Gastrocnemius medialis (tissue), 4 donors: Measurements from ENCODE around the gene ISOC2. TPM values are rescaled to one million over a fixed set of nuclear protein-coding genes. Genes with fewer than 3 reads are reported as not detected.
"Not testable (repeated sequence)": the region's sequence is repeated elsewhere in the genome, so short reads cannot be mapped to it uniquely, and the experiment has no call there.

Experiments used
- ATAC-seq, 2 donors: fragments of 150-250 bp; one replicate each; pipeline ENCODE4 v1.9.1; 2016
- DNase-seq, 2 donors: peaks; one replicate each; pipeline ENCODE4 v3.0.0-alpha.2; 2019
- H3K27ac ChIP-seq, 4 donors: fragments of 200-600 bp; sonication (generic); 1 replicate in 1 of 4; 2 replicates in 3 of 4; pipeline ENCODE4 v1.5.1; 2016 to 2018; ENCODE audit warnings: mild to moderate bottlenecking in 2 of 4, moderate library complexity in 1 of 4
- H3K27me3 ChIP-seq, 3 donors: fragments of 200-600 bp; sonication (generic) in 2 of 3; 1 replicate in 1 of 3; 2 replicates in 2 of 3; pipeline versions ENCODE4 v1.5.1 to v1.6.0; 2016 to 2019; ENCODE audit warnings: mild to moderate bottlenecking in 1 of 3, moderate library complexity in 1 of 3
- H3K36me3 ChIP-seq, 2 donors: fragments of 200-600 bp; sonication (generic) in 1 of 2; one replicate each; pipeline ENCODE4 v1.5.1; 2017 to 2018
- H3K4me1 ChIP-seq, 2 donors: fragments of 200-600 bp; sonication (generic) in 1 of 2; one replicate each; pipeline ENCODE4 v1.5.1; 2016 to 2017; ENCODE audit warnings: mild to moderate bottlenecking in 2 of 2
- H3K4me3 ChIP-seq, 4 donors: fragments of 200-600 bp; sonication (generic) in 3 of 4; 1 replicate in 1 of 4; 2 replicates in 3 of 4; pipeline ENCODE4 v1.5.1; 2016 to 2019; ENCODE audit warnings: mild to moderate bottlenecking in 2 of 4
- H3K9me3 ChIP-seq, 3 donors: fragments of 200-600 bp; sonication (generic) in 2 of 3; 1 replicate in 1 of 3; 2 replicates in 2 of 3; pipeline ENCODE4 v1.5.1; 2016 to 2019
- POLR2A ChIP-seq, 2 donors: fragments of 450-650 bp; IDR thresholded peaks; one replicate each; pipeline ENCODE4 v1.6.1; 2017; ENCODE audit warnings: antibody characterized with exemption in 2 of 2, mild to moderate bottlenecking in 2 of 2, moderate library complexity in 2 of 2
- in situ Hi-C, 4 donors: fragments of 200-750 bp; cut with MboI; loops; one replicate each; pipeline versions ENCODE4 v1.15.0 to v1.8.0; 2017; ENCODE audit warnings: low sequenced_read_pairs in 4 of 4
- intact Hi-C: fragments of 100-400 bp; cut with DNase I; formaldehyde crosslinking; loops from one replicate; pipeline ENCODE4 v1.15.1; 2023; ENCODE audit warnings: low total_unique reads
- total RNA-seq, 4 donors: library from RNA; depleted of rRNA; stranded (reverse); fragments of >200 nt; gene quantifications; one replicate each; pipeline versions ENCODE4 v1.1.0 to v1.2.3, GENCODE V29; 2016
- TF ChIP-seq, protein P1 (sequence below), 5 experiments: fragments of 450-650 bp in 3 of 5; fragments of 200-600 bp in 2 of 5; sonication (generic) in 2 of 5; IDR thresholded peaks in 4 of 5; conservative IDR thresholded peaks in 1 of 5; 1 replicate in 4 of 5; 2 replicates in 1 of 5; pipeline ENCODE4 v1.5.1; 2016 to 2019; ENCODE audit warnings: antibody characterized with exemption in 5 of 5, mild to moderate bottlenecking in 3 of 5, moderate library complexity in 3 of 5

The ISOC2 gene
- total RNA-seq, 4 donors from 2014 or later: 59.7 to 101 (median 88.7) TPM

DNA sequence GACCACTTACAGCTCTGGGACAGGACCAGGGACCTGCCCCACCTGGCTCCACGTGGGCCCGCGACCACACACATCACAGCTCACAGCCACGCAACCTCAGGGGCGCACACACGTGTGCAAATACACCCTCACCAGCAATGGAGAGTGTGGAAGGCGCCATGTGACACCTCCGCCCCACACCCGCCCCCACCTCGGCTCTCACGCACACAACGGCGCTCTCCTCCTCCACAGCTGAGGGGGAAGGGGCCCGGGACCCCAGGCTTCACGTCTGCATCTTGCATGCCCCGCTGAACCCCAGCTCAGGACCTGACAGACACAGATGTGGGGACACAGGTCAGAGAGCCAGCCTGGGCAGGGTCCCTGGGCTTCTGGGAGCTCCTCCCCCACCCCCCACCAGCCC lies 12.0 kb downstream of the ISOC2 start:
- TF ChIP-seq, protein P1, sequence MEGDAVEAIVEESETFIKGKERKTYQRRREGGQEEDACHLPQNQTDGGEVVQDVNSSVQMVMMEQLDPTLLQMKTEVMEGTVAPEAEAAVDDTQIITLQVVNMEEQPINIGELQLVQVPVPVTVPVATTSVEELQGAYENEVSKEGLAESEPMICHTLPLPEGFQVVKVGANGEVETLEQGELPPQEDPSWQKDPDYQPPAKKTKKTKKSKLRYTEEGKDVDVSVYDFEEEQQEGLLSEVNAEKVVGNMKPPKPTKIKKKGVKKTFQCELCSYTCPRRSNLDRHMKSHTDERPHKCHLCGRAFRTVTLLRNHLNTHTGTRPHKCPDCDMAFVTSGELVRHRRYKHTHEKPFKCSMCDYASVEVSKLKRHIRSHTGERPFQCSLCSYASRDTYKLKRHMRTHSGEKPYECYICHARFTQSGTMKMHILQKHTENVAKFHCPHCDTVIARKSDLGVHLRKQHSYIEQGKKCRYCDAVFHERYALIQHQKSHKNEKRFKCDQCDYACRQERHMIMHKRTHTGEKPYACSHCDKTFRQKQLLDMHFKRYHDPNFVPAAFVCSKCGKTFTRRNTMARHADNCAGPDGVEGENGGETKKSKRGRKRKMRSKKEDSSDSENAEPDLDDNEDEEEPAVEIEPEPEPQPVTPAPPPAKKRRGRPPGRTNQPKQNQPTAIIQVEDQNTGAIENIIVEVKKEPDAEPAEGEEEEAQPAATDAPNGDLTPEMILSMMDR (IDR thresholded peaks at IDR 0.05 in 4 of 5, conservative IDR thresholded peaks at IDR 0.05 in 1 of 5): no peak
- Histone ChIP-seq H3K9me3 (no peaks in the 10 kb centered on the region), H3K27me3 (peaks cover 45 to 59% (median 51%) of the 10 kb centered on the region in 3 donors), H3K4me1 (peaks cover 3 to 11% of the 10 kb centered on the region in 2 donors), H3K36me3 (no peaks in the 10 kb centered on the region), H3K27ac (no peak overlapping the region), H3K4me3 (no peak overlapping the region)
- ATAC-seq: no peak
- DNase-seq: no peak
- in situ Hi-C loops (no loop called here), intact Hi-C loops (no loop called here)

DNA sequence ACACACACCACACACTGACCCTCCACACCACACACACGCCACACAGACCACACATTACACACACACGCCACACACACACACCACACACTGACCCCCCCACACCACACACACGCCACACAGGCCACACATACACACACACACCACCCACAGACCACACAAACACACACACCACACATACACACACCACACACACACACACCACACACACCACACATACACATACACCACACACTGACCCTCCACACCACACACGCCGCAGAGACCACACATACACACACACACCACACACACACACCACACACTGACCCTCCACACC lies 13.3 kb downstream of the ISOC2 start:
- intact Hi-C loops, DNase-seq, H3K9me3 ChIP-seq, H3K27ac ChIP-seq, H3K36me3 ChIP-seq, in situ Hi-C loops, H3K4me3 ChIP-seq, ATAC-seq: not testable (repeated sequence)
- Histone ChIP-seq H3K27me3 (peaks cover 58 to 72% (median 62%) of the 10 kb centered on the region in 3 donors), H3K4me1 (peaks cover 3 to 11% of the 10 kb centered on the region in 2 donors)

DNA sequence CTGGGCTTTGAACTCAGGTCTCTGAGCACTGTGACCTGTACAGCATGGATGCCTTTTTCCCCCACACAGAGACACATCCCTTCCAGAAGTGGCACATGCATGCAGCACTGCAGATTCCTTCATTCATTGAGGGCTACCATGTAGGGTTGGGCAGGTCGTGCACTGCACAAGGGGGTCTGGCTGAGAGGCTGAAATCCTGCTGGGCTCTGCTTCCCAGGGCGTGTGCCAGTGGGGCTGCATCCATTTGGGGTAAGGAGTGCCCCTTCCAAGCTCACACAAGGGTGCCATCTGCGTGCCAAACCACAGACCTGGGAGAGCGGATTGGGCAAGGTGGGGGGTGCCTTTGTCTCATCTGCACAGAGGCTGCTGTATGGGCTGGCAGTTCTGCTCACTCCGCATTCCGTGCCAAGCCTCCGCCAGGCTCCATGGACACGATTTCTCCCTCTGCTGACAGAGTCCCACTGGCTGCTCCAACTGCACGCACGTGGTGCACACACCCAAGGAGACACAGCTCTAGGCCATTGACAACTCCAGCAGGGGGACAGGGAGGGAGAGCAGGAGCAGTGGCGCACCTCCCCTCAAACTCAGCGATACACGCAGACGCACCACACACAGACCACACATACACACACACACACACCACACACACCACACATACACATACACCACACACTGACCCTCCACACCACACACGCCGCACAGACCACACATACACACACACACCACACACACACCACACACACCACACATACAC lies 13.8 kb downstream of the ISOC2 start:
- no peak for ATAC-seq
- intact Hi-C loops: no loop called here
- Histone ChIP-seq H3K4me1 (peaks cover 3 to 11% of the 10 kb centered on the region in 2 donors), H3K27ac (no peak overlapping the region), H3K27me3 (peaks cover 61 to 77% (median 62%) of the 10 kb centered on the region in 3 donors), H3K4me3 (no peak overlapping the region), H3K9me3 (no peaks in the 10 kb centered on the region), H3K36me3 (no peaks in the 10 kb centered on the region)
- TF ChIP-seq, protein P1 (IDR thresholded peaks at IDR 0.05 in 4 of 5, conservative IDR thresholded peaks at IDR 0.05 in 1 of 5): no peak
- no peak for TF ChIP-seq POLR2A (IDR thresholded peaks at IDR 0.05)
- no peak for DNase-seq
- in situ Hi-C loops: no loop called here

DNA sequence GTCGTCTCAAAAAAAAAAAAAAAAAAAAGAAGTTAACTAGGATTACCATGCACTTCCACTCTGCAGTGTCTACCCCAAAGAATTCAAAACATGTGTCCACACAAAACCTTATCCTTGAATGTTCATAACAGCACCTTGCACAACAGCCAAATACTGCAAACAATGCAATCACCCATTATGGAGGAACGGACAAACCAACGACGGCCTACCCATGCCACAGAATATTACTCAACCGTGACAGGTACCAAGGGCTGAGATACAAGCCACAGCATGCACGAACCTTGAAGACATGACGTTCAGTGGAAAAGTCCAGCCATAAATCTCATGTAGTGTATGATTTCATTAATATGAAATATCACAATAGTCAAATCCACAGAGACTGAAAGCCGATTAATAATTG lies 15.4 kb downstream of the ISOC2 start:
- no peaks in the 10 kb centered on the region for H3K36me3 ChIP-seq
- no peaks in the 10 kb centered on the region for H3K4me1 ChIP-seq
- peaks cover 58 to 73% (median 60%) of the 10 kb centered on the region in 3 donors for H3K27me3 ChIP-seq
- TF ChIP-seq POLR2A (IDR thresholded peaks at IDR 0.05): no peak
- TF ChIP-seq, protein P1 (IDR thresholded peaks at IDR 0.05 in 4 of 5, conservative IDR thresholded peaks at IDR 0.05 in 1 of 5): no peak
- ATAC-seq (no peak), DNase-seq (no peak)
- intact Hi-C loops: no loop called here
- no peak overlapping the region for H3K4me3 ChIP-seq
- in situ Hi-C loops: no loop called here
- no peak overlapping the region for H3K27ac ChIP-seq
- H3K9me3 ChIP-seq: no peaks in the 10 kb centered on the region

DNA sequence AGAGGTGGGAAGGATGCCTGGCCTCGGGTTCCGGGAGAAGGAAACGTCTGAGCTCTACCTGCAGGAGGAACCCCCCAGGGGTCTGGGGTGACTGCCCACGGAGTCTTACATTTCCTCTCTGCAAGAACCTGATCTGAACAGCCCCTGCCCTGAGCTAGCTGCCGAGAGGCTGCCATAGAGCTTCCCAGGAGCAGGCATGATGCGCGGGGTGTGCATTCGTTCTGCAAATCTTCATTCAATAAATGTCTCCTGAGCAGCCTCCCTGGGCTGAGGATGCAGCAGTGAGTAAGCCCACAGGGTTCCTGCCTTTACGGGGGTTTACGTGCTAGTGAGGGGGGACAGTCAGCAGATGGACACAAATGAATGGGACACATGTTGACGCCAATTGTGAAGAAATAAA lies 16.8 kb downstream of the ISOC2 start:
- no peak for ATAC-seq
- TF ChIP-seq, protein P1 (IDR thresholded peaks at IDR 0.05 in 4 of 5, conservative IDR thresholded peaks at IDR 0.05 in 1 of 5): no peak
- no peak for TF ChIP-seq POLR2A (IDR thresholded peaks at IDR 0.05)
- H3K4me3 ChIP-seq: no peak overlapping the region

More for the DNA sequence above, 16.8 kb downstream of the ISOC2 start:
- peaks cover 62 to 78% (median 63%) of the 10 kb centered on the region in 3 donors for H3K27me3 ChIP-seq
- intact Hi-C loops (no loop called here), in situ Hi-C loops (no loop called here)
- H3K4me1 ChIP-seq: no peaks in the 10 kb centered on the region
- no peaks in the 10 kb centered on the region for H3K36me3 ChIP-seq
- no peak for DNase-seq
- no peak overlapping the region for H3K27ac ChIP-seq
- no peaks in the 10 kb centered on the region for H3K9me3 ChIP-seq
